C1 segment of cervical spinal cord (tissue), 14 donors: ENCODE measurements around the gene MGST3.
A peak's percentile ranks its signal among the peaks of the same experiment; 100 is the strongest.

Experiments
- DNase-seq, 14 donors: peaks; one replicate each; lab custom pipeline; 2025; lab: John Stamatoyannopoulos, UW

MGST3 gene

DNA sequence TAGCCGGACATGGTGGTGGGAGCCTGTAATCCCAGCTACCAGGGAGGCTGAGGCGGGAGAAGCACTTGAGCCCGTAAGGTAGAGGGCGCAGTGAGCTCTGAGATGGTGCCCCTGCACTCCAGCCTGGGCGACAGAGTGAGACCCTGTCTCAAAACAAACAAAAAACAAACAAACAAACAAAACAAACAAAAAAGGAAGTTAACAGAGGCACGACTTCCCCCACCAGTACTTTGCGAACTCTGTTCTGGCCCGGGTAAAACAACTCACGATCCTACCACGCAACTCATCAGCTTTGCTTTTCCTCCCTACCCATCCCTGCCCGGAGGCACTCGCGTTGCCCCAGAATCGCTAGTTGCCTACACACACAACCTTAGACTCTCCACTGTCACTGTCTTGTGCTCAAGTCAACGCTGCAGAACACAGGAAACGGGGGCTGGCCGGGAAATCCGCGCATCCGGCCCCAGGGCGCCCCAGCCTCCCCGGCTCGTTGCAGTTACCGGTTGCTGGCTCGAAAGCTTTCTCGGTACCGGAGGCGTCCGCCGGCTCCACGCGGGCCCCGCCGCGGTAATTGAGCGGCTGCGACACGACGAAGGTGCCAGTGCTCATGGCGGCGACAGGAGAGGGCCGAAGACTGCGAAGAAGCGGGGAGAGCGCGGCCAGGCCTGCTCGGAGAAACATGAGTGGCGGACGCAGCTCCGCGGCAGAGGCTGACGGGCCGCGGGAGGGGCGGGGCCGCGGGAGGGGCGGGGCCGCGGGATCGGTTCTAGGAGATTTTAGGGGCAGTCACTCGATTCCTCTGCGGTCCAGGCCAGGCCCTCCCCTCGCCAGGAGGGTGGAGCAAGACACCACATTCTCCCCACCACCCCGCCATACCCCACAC lies 67.1 kb downstream of the MGST3 start, which contains the start of gene ALDH9A1:
TSS of gene ALDH9A1 (minus strand) at position 682 of the 880 bp plus-strand sequence. CDS start at position 678, 4 bp downstream.
- peak; percentile 56 to 91 (median 80) for DNase-seq

DNA sequence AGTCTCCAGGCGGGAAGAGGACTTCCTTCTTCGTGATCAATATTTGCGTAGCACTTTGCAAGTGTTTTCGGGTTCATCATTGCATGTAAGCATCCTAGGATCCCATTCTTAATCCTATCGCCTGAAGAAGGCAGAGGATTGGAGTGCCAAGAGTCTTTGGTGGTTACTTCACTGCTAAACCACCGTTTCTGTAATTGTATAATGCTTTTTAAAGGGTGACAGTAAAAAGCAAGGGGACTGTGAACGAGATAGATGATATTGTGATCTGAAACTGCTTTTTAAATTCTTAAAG lies 67.7 kb downstream of the MGST3 start:
- DNase-seq: no peak

DNA sequence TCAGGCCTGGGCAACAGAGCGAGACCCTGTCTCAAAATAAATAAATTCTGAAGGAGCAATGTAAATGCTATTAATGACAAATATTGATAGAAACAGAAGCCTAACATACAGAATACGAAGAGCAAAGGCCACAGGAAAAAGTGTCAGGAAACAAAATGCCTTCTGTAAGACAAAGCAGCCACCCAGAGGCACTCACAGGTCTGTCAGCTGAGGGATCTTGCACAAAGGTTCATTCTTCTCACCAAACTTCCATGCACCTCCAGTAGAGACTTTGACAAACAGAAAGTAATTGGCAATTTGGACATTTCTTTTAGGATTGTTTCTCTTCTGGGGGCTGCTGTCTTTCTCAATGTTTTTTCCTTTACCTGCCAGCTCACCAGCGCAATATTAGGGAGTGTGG lies 68.5 kb downstream of the MGST3 start:
- no peak for DNase-seq

DNA sequence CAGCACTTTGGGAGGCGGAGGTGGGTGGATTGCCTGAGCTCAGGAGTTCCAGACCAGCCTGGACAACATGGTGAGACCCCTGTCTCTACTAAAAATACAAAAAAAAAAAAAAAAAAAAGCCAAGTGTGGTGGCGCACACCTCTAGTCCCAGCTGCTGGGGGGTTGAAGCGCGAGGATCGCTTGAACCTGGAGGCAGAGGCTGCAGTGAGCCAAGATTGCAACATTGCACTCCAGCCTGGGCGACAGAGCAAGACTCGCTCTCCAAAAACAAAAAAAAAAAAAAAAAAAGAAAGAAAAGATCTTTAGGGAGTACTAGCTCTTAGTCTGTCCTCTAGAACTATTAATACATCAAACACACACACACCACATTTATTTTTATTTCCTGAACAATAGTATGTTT lies 70.9 kb downstream of the MGST3 start:
- peak in 1 of 14 donors; percentile 2 for DNase-seq

DNA sequence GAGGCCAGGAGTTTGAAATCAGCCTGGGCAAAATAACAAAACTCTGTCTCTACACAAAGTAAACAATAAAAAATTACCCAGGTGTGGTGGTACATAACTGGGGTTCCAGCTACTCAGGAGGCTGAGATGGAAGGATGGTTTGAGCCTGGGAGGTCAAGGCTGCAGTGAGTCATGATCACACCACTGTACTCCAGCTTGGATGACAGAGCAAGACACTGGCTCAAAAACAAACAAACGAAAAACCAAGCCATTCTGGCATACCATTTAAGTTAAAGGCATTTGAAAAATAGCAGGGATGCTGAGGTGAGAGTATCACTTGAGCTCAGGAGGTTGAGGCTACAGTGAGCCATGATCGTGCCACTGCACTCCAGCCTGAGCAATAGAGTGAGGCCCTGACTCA lies 72.6 kb downstream of the MGST3 start:
- no peak for DNase-seq
